Non-pigmented ciliary epithelial cell (primary cell): ENCODE results near the gene HSF2.

Experiments
- DNase-seq: peaks from one replicate; pipeline ENCODE4 v3.0.0-alpha.2; 2010; ENCODE audit warnings: low read depth

Gene HSF2

DNA sequence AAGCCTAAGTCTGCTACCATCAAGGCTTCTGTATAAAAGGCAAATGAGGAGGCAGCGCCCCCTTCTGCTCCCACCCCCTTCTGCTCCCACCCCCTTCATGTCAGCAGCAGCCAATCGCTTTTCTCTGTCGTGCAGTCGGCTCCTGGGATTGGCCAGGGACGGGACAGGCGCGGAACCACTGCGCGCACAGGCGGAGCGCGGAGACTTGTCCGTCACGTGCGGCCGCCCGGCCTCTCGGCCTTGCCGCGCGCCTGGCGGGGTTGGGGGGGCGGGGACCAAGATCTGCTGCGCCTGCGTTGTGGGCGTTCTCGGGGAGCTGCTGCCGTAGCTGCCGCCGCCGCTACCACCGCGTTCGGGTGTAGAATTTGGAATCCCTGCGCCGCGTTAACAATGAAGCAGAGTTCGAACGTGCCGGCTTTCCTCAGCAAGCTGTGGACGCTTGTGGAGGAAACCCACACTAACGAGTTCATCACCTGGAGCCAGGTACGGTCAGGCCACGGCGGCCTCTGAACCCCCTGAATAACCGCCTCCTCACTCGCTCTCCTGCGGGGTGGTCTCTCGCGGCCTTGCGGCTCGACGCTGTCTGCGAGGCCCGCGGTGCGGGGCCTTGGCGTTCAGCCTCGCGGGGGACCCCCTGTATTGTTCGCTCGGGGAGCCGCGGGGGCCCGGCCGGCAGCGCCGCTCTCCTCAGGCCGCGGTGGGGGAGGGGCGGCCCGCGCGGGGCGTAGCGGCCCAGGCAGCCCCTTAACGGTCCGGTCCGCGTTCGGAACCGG lies at the start of gene HSF2:
HSF2 (plus strand) TSS at position 305 of the 773 bp plus-strand sequence; CDS start at position 391, 86 bp downstream.
- DNase-seq, result peak; percentile 97

DNA sequence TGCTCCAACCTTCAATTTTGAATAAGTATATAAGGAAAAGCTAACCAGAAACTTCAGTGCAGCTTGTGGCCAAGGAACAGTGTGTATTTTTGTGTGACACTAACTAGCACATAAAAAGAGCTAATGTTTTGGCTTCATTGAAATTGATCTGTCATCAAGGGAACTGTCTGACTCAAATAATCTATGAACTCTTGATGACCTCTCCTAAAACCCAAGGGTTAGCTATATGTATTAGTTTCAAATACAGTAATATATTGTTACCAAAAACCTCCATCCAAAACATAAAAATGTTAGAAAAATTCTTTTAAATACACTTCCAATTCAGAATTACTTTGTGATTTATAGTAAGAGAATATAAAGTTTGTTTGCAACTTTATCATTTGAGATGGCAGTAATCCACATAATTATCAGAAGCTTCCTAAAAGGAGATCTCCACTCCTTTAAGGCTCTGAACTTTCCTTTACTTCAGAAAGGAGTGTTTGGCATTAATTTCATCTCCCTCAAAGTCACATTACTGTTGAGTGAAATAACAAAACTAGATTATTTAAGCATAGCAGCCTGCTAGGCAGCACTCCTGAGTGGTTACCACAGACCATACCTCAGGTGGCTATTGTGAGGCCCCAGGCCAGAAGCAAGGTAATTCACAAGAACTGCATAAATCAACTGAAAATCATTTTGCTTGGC lies 46.3 kb upstream of the HSF2 start:
- no peak for DNase-seq

- no peak for DNase-seq
These were observed 38.6 kb upstream of the HSF2 start for GRCh38 chr6:122360809-122361208.

GRCh38 chr6:122361314-122361979 lies 38.0 kb upstream of the HSF2 start:
- no peak for DNase-seq

DNA sequence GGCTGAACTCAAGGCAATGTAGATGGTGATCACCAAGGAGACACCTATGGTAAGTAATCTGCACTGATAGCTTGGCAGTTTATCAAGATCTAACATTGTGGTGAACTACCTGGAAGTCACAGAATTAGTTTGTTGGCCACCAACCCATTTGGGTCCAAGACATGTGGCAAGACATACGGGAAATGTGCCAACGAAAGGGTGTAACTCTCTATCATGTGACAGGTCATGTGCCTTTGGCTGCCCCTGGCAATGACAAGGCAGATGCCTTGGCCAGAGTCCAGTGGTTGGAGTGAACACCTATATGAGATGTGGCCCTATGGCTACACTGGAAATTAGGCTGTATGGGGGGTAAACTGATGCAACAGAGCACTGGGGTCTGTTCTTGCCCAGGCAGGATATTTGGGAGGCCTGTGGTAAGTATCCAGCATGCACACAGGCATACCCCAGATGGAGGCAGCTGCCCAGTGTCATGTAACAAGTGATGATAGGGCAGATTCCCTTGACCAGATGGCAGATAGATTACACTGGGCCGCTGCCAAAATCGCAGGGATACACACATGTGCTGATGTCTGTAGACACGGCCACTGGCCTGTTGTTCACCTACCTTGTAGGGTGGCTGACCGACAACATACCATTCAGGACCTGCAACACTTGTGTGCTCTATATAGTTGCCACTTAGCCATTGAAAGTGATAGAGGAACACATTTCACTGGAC lies 35.5 kb upstream of the HSF2 start:
- no peak for DNase-seq

DNA sequence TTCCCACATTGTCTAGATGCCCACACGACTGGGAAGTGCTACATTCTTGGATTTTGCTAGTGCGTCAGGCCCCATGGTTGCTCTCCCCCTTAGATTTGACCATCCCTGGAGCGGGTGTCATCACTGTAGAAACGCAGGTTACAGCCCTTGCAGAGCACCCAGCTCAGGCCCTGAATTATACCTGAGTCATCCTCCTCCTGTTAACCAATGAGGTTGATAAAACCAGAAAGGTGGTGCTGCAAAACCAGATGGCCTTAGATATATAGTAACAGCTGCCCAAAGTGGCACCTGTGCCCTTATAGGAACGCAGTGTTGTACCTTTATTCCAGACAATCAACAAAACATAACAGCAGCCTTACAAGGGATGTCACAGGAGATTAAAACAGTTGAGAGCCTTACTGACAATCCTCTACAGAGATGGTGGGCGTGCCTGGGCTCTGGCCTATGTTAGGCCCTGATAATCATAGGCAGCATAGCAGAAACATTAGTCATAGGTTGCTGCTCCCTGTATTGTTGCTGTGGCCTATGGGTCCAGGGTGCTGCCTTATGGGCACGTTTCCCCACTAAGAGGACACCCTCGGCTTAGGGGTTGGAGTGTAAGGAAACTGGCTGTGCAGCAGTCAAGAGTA lies 33.6 kb upstream of the HSF2 start:
- DNase-seq, result no peak

GRCh38 chr6:122367171-122367570 lies 32.3 kb upstream of the HSF2 start:
- no peak for DNase-seq

- DNase-seq, result no peak
These were observed 29.9 kb upstream of the HSF2 start for GRCh38 chr6:122369536-122369935.

- DNase-seq, result no peak
These were observed 26.8 kb upstream of the HSF2 start for GRCh38 chr6:122372647-122373046.

DNA sequence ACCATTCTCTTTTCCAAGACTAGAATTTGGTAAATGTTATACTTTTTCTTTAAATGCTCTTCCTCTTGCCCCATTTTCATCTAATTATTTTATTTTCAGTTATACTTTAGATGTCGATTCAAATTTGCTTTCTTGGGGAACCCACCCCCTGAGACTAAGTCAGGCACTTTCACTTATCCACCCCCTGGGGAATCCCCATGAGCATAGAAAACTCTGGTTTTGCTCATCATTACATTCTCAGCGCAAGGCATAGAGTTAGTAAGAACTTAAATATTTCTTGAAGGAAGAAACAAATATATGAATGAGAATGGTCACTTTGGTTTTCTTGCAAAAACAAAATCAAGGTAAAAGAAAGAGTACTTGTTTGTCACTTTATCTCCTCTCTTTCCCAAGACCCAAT lies 25.1 kb upstream of the HSF2 start:
- no peak for DNase-seq

DNA sequence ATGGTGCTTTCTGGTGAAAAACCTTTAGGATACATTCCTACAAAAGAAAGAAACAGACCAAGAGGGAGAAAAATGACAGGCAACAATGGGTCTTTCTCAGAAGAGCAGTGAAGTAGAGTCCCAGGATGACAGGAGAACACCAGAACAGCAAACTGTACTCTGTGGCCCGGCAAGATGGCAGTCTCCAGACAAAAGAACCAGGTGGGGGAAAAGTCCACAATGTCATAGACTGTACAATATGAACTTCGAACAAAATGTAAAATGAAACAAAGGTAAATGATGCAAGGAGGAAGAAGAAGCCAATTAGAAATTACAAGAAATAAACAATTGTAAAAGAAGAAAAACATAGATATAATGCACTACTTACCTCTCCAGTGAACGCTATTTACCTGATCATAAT lies 23.2 kb upstream of the HSF2 start:
- DNase-seq, result no peak

DNA sequence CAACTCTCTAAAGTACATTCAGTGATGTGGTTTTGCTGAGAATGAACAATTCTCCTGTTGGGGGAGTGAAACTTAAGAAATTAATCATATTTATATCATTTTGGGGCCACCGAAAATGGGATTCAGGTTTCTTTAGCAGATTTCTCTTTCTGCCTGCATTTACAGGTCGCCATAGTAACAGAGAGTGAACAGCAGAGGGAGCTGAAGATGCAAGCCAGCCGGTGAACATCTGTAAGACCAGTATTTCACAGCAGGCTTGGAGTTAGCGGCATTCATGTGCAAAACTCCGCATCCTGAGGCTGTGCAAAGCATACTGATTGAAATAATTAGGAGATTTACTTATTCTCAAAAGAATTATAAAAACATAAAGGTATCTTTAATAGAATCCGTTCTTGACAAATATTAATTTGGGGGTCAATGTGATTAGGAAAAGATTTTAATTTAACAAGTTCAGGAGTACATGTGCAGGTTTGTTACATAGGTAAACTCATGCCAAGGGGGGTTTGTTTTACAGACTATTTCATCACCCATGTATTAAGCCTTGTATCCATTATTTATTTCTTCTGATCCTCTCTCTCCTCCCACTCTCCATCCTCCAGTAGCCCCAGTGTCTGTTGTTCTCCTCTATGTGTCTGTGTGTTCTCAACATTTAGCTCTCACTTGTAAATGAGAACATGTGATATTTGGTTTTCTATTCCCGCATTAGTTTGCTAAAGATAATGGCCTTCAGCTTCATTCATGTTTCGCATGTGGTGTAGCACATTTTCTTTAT lies 17.8 kb upstream of the HSF2 start:
- DNase-seq, result peak; percentile 59

DNA sequence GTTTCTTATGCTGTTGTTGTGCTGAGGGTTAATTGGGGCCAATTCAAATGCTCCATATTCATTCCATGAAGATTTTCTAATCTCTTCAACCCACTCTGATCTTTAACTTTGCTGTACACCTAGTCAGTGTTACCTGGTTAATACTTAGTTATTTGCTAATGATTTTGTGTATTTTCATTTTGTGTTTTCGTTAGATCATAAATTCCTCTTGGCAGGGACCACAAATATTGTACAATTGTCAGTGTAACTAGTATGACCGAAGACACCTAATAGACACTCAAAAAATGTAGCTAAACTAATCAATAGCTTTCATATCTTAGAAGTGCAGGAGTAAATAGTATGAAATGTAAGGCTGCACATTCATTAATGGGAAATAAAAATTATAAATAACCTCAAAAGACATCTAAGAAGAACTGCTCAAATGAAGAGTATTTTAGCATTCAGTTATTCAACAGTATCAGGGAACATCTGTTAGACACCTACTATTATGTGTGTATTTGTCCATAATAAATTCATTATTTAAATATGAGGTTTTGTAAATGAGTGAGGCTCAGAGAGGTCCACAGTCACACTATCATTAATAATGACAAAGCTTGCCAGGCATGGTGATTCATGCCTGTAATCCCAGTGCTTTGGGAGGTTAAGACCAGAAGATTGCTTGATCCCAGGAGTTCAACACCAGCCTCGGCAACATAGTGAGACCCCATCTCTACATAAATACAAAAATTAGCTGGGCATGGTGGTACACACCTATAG lies 13.4 kb upstream of the HSF2 start:
- no peak for DNase-seq

- DNase-seq, result no peak
These were observed 10.5 kb upstream of the HSF2 start for GRCh38 chr6:122388945-122389344.

GRCh38 chr6:122389704-122390372 lies 9.6 kb upstream of the HSF2 start:
- no peak for DNase-seq

GRCh38 chr6:122392564-122393350 lies 6.7 kb upstream of the HSF2 start:
- DNase-seq, result no peak

DNA sequence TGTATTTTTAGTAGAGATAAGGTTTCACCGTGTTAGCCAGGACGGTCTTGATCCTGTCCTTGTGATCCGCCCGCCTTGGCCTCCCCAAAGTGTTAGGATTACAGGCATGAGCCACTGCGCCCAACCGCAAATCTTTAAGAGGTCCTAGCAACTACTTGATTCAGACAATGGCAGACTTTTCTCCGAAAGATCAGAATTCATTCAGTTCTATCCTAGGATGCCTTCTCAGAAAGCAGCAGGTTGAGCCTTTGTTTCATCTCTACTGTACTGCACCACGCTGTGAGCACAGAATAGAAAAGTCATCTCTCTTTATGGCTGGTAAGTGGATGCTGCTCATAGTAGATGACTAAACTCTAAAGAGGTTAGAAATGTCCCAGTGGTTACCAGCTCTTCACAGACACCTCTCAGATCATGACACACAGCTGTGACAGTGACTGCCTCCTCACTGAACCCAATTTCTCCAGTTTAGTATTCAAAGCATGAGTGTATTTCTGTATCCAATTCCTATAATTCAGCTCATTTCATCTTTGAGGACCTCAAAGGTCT lies 6.0 kb upstream of the HSF2 start:
- DNase-seq, result no peak

- DNase-seq, result no peak
These were observed 5.4 kb upstream of the HSF2 start for GRCh38 chr6:122394016-122394415.

GRCh38 chr6:122399055-122399347 lies 451 bp upstream of the HSF2 start:
- no peak for DNase-seq
